ENCODE data around the gene SYT14.
"Not testable (repeated sequence)": the region's sequence is repeated elsewhere in the genome, so short reads cannot be mapped to it uniquely, and the experiment has no call there.

The SYT14 gene

GRCh38 chr1:209895709-209896108, 42.3 kb upstream of the SYT14 start:
- Histone ChIP-seq H3K27ac (no peak overlapping the region), H3K4me1 (no peaks in the 10 kb centered on the region), H3K9me3 (no peaks in the 10 kb centered on the region), H3K27me3 (no peaks in the 10 kb centered on the region), H3K36me3 (no peaks in the 10 kb centered on the region), H3K4me3 (no peak overlapping the region)
- intact Hi-C loops (cut with DNase I; ENCODE audit: low total_unique reads) = no loop called here
- TF ChIP-seq CTCF (IDR thresholded peaks at IDR 0.05) = no peak
- no peak for DNase-seq

DNA sequence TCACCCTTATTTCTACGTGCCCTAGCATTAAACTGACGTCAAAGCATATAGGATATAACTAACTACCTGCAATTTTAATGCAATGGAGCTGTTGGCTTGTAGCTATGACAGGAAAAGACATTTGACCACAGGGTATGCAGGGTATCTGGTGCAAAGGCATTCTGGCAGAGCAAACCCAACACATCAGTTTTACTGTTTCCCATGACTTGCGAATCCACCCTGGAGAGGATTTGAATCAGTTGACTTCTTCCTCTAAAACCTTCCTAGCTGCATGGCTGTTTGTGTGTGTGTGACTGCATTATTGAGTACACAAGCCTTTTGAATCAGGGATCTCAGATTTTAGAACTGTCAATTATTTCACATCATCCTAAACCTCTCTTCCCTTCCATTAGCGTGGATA, 41.7 kb upstream of the SYT14 start:
- H3K4me3 ChIP-seq = no peak overlapping the region
- no peak for DNase-seq
- H3K27me3 ChIP-seq = no peaks in the 10 kb centered on the region
- no peak for TF ChIP-seq CTCF (IDR thresholded peaks at IDR 0.05)
- no peak overlapping the region for H3K27ac ChIP-seq
- intact Hi-C loops (cut with DNase I; ENCODE audit: low total_unique reads) = no loop called here
- no peaks in the 10 kb centered on the region for H3K9me3 ChIP-seq
- no peaks in the 10 kb centered on the region for H3K4me1 ChIP-seq
- no peaks in the 10 kb centered on the region for H3K36me3 ChIP-seq

DNA sequence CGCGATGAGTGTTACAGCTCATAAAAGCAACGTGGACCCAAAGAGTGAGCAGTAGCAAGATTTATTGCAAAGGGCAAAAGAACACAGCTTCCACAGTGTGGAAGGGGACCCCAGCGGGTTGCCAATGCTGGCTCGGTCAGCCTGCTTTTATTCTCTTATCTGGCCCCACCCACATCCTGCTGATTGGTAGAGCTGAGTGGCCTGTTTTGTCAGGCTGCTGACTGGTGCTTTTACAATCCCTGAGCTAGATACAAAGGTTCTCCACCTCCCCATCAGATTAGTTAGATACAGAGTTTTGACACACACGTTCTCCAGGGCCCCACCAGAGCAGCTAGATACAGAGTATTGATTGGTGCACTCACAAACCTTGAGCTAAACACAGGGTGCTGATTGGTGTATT, 39.7 kb upstream of the SYT14 start:
- intact Hi-C loops (cut with DNase I; ENCODE audit: low total_unique reads); H3K9me3 ChIP-seq: not testable (repeated sequence)

DNA sequence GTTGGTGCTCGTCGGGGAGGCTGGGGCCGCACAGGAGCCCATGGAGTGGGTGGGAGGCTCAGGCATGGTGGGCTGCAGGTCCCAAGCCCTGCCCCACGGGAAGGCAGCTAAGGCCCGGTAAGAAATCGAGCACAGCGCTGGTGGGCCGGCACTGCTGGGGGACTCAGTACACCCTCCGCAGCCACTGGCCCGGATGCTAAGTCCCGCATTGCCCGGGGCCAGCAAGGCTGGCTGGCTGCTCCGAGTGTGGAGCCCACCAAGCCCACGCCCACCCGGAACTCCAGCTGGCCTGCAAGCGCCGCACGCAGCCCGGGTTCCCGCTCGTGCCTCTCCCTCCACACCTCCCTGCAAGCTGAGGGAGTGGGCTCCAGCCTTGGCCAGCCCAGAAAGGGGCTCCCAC, 39.2 kb upstream of the SYT14 start:
- H3K27me3 ChIP-seq; H3K9me3 ChIP-seq; DNase-seq; H3K4me1 ChIP-seq; H3K27ac ChIP-seq; H3K4me3 ChIP-seq; intact Hi-C loops (cut with DNase I; ENCODE audit: low total_unique reads); H3K36me3 ChIP-seq: not testable (repeated sequence)

More for the DNA sequence above, 39.7 kb upstream of the SYT14 start:
- not testable (repeated sequence) for H3K27ac ChIP-seq, H3K4me1 ChIP-seq, H3K36me3 ChIP-seq, H3K27me3 ChIP-seq, H3K4me3 ChIP-seq, DNase-seq

- H3K27ac ChIP-seq = no peak overlapping the region
- no peaks in the 10 kb centered on the region for H3K36me3 ChIP-seq
- H3K27me3 ChIP-seq = no peaks in the 10 kb centered on the region
- no peak for DNase-seq
- H3K4me1 ChIP-seq = no peaks in the 10 kb centered on the region
- no peak overlapping the region for H3K4me3 ChIP-seq
- no peaks in the 10 kb centered on the region for H3K9me3 ChIP-seq
- no peak for TF ChIP-seq CTCF (IDR thresholded peaks at IDR 0.05)
- intact Hi-C loops (cut with DNase I; ENCODE audit: low total_unique reads) = no loop called here
Observed at GRCh38 chr1:209899948-209900347, 38.1 kb upstream of the SYT14 start.

DNA sequence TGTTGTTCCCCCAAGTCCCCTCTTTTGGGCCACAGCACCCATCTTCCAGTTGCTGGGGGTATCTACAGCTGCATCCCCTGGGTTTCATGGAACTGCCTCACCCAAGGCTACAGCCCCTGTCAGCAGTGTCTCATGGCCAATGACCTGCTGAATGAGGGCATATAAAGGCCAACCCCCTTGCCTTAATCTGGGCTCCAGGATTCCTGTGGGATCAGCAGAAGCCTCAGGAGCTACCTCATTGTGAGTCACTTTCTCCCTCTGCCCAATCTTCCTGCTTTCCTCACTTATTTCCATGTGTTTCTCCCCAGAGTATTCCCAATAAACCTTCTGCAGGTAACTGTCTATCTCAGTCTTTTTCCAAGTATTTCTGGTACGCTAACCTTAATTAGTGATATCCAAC, 37.3 kb upstream of the SYT14 start:
- DNase-seq = no peak
- H3K9me3 ChIP-seq = no peaks in the 10 kb centered on the region
- TF ChIP-seq CTCF (IDR thresholded peaks at IDR 0.05) = no peak
- H3K27me3 ChIP-seq = no peaks in the 10 kb centered on the region
- no peak overlapping the region for H3K4me3 ChIP-seq
- H3K27ac ChIP-seq = no peak overlapping the region
- intact Hi-C loops (cut with DNase I; ENCODE audit: low total_unique reads) = no loop called here
- no peaks in the 10 kb centered on the region for H3K4me1 ChIP-seq
- no peaks in the 10 kb centered on the region for H3K36me3 ChIP-seq

GRCh38 chr1:209901211-209901610, 36.8 kb upstream of the SYT14 start:
- Histone ChIP-seq H3K4me3 (no peak overlapping the region), H3K36me3 (no peaks in the 10 kb centered on the region), H3K27me3 (no peaks in the 10 kb centered on the region), H3K4me1 (no peaks in the 10 kb centered on the region), H3K9me3 (no peaks in the 10 kb centered on the region), H3K27ac (no peak overlapping the region)
- DNase-seq = no peak
- TF ChIP-seq CTCF (IDR thresholded peaks at IDR 0.05) = no peak
- intact Hi-C loops (cut with DNase I; ENCODE audit: low total_unique reads) = no loop called here

DNA sequence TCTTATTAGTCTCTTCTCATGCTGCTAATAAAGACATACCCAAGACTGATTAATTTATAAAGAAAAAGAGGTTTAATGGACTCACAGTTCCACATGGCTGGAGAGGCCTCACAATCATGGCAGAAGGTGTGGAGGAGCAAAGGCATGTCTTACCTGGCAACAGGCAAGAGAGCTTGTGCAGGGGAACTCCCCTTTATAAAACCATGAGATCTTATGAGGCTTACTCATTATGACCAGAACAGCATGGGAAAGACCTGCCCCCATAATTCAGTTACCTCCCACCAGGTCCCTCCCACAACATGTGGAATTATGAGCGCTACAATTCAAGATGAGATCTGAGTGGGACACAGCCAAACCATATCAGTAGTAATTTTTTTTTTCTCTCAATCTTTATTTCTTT, 33.2 kb upstream of the SYT14 start:
- H3K4me1 ChIP-seq; H3K9me3 ChIP-seq; H3K4me3 ChIP-seq; H3K36me3 ChIP-seq; intact Hi-C loops (cut with DNase I; ENCODE audit: low total_unique reads); H3K27me3 ChIP-seq; DNase-seq; H3K27ac ChIP-seq: not testable (repeated sequence)
